ENCODE measurements around the gene SNX8. TPM values are rescaled to one million over a fixed set of nuclear protein-coding genes. Genes with fewer than 3 reads are reported as not detected.

Gene SNX8
- total and polyA plus RNA-seq, 2 of the 13 experiments (the other 11 are each of a cell fraction or from before 2014, with no cell fraction given), result 20.6 to 45.2 TPM

DNA sequence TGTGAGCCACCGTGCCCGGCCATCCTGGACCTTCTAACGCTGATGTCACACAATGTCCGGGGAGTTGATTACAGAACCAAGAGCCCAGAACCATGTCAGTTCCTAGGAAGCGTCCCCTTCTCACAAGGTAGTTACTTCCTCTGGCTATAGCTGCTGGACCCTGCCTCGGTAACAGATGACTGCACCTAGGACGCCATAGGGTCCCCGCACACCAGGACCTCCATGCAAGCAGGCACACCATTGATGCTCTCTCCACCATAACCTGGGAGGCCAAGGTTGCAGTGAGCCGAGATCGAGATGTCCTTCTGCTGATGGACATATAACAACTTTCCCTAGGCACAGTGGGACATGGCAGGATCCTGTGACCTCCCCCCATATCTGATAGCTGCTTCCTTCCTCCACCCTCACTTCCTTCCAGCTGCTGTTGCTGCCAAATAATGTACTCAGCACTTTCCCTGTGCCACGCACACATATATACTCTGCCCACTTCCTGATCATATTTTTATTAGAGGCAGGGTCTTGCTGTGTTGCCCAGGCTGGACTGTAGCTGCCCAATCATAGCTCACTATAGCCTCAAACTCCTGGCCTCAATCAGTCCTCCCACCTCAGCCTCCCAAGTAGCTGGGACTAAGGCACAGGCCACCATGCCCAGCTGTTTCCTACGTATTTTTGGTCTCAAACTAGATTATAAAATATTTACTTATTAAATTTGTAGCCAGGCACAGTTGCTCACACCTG, 3.5 kb upstream of the SNX8 start (continued):
- TF ChIP-seq ZNF121 (CRISPR knock-in tag; IDR thresholded peaks at IDR 0.05), result peak; percentile 57
- TF ChIP-seq, protein P1, sequence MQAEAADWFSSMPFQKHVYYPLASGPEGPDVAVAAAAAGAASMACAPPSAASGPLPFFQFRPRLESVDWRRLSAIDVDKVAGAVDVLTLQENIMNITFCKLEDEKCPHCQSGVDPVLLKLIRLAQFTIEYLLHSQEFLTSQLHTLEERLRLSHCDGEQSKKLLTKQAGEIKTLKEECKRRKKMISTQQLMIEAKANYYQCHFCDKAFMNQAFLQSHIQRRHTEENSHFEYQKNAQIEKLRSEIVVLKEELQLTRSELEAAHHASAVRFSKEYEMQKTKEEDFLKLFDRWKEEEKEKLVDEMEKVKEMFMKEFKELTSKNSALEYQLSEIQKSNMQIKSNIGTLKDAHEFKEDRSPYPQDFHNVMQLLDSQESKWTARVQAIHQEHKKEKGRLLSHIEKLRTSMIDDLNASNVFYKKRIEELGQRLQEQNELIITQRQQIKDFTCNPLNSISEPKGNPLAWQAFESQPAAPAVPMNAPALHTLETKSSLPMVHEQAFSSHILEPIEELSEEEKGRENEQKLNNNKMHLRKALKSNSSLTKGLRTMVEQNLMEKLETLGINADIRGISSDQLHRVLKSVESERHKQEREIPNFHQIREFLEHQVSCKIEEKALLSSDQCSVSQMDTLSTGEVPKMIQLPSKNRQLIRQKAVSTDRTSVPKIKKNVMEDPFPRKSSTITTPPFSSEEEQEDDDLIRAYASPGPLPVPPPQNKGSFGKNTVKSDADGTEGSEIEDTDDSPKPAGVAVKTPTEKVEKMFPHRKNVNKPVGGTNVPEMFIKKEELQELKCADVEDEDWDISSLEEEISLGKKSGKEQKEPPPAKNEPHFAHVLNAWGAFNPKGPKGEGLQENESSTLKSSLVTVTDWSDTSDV (CRISPR knock-in tag; IDR thresholded peaks at IDR 0.05), result no peak

- Histone ChIP-seq H3K4me2 (ENCODE audit: low read depth, low read length) (no peak overlapping the region), H3K36me3 (replicated peaks in 1 of 2; ENCODE audit: control insufficient read depth in 1 of 2, insufficient read depth in 2 of 2, low read length in 2 of 2) (no peaks in the 10 kb centered on the region), H3K27me3 (ENCODE audit: control insufficient read depth in 1 of 2, insufficient read depth in 2 of 2, low read length in 2 of 2) (no peaks in the 10 kb centered on the region; a peak in 1 of 5 replicates), H3K4me1 (ENCODE audit: insufficient read depth, low read length) (peaks cover 26% of the 10 kb centered on the region), H3K9ac (ENCODE audit: insufficient read depth, low read depth, low read length) (no peak overlapping the region), H3K27ac (ENCODE audit: extremely low read length, insufficient read depth, low read length) (no peak overlapping the region), H4K20me1 (ENCODE audit: insufficient read depth, low read length) (no peaks in the 10 kb centered on the region), H3K9me3 (ENCODE audit: low read length) (no peaks in the 10 kb centered on the region), H3K79me2 (ENCODE audit: insufficient read depth, low read length) (peaks cover 14% of the 10 kb centered on the region), H2AFZ (ENCODE audit: low read length) (no peak overlapping the region), H3K4me3 (replicated peaks in 1 of 3; ENCODE audit: insufficient read depth in 1 of 3, low read depth in 2 of 3, low read length in 3 of 3) (no peak overlapping the region)
- WGBS (ENCODE audit: low lambda C conversion rate), result 80% methylated on average over 1 of the region's 1 CpG
- no peak for FAIRE-seq
- in situ Hi-C loops (cut with HindIII; ENCODE audit: extremely low pct_ligation_motif_present, low pct_unique_long_range_greater_than_20kb), result no loop called here
- intact Hi-C loops (cut with micrococcal nuclease; ENCODE audit: unreplicated experiment), result loop anchor here (10.0 kb wide), 1 partner anchor 72 kb away; the partner anchor contains the start of genes MRM2 and NUDT1
- ChIA-PET POLR2A (interaction anchor here (0.6 kb wide), 1 partner anchor 16 kb away, joined by 4 read pairs; no protein-coding TSS in a partner anchor), CTCF (ENCODE audit: low intra/inter-chr PET ratio, low total read pairs) (no interaction called here)
- no TSS peak for BruUV-seq (replicated peaks)
- no peak for DNase-seq (ENCODE audit: low spot score)
- no peak for ATAC-seq
- TF ChIP-seq PTBP1 (IDR thresholded peaks at IDR 0.05; ENCODE audit: low read depth, low read length, poor library complexity, severe bottlenecking), result no peak
- no peak for TF ChIP-seq ZNF253 (CRISPR knock-in tag; IDR thresholded peaks at IDR 0.05; ENCODE audit: borderline replicate concordance)
- TF ChIP-seq HNRNPH1 (optimal IDR thresholded peaks at IDR 0.05; ENCODE audit: low read depth, low read length), result no peak
- no peak for TF ChIP-seq ZNF354B (CRISPR knock-in tag; IDR thresholded peaks at IDR 0.05)
- TF ChIP-seq TAF1 (CRISPR knock-in tag; IDR thresholded peaks at IDR 0.05), result no peak
- TF ChIP-seq CEBPG (CRISPR knock-in tag; IDR thresholded peaks at IDR 0.05), result no peak
- no peak for TF ChIP-seq ZBTB8A (CRISPR knock-in tag; IDR thresholded peaks at IDR 0.05; ENCODE audit: borderline replicate concordance, low read depth)
- TF ChIP-seq FLYWCH1 (CRISPR knock-in tag; IDR thresholded peaks at IDR 0.05), result no peak
- no peak for TF ChIP-seq NFKBIZ (CRISPR knock-in tag; IDR thresholded peaks at IDR 0.05)
- no peak for TF ChIP-seq TBL1XR1 (IDR thresholded peaks at IDR 0.05; ENCODE audit: borderline replicate concordance, low read length, partially characterized antibody)
- no peak for TF ChIP-seq RBM22 (optimal IDR thresholded peaks at IDR 0.05; ENCODE audit: low read length)
- TF ChIP-seq GATAD2A (CRISPR knock-in tag; IDR thresholded peaks at IDR 0.05), result no peak
- TF ChIP-seq PCBP1 (IDR thresholded peaks at IDR 0.05; ENCODE audit: borderline replicate concordance, low read depth, low read length), result no peak
- TF ChIP-seq HMGXB3 (CRISPR knock-in tag; IDR thresholded peaks at IDR 0.05; ENCODE audit: borderline replicate concordance), result no peak
- no peak for TF ChIP-seq U2AF1 (optimal IDR thresholded peaks at IDR 0.05; ENCODE audit: low read depth, low read length)
Observed at GRCh38 chr7:2316578-2316977, 2.3 kb upstream of the SNX8 start.

All from HepG2 (cell line).